ENCODE results near the gene SLC17A8.
A peak's percentile ranks its signal among the peaks of the same experiment; 100 is the strongest.
"Not testable (repeated sequence)": the region's sequence is repeated elsewhere in the genome, so short reads cannot be mapped to it uniquely, and the experiment has no call there.

Gene SLC17A8

GRCh38 chr12:100356644-100357223 is at the start of gene SLC17A8:
Gene SLC17A8 (plus strand): TSS chr12:100357074. CDS start chr12:100357392, 318 bp downstream.
- no peak for DNase-seq (ENCODE audit: low spot score)

- DNase-seq (ENCODE audit: low spot score) = not testable (repeated sequence)
These were observed 48.7 kb upstream of the SLC17A8 start for GRCh38 chr12:100308138-100308537.

- DNase-seq (ENCODE audit: low spot score) = no peak
These were observed 45.6 kb upstream of the SLC17A8 start for GRCh38 chr12:100311317-100311716.

- DNase-seq (ENCODE audit: low spot score) = no peak
These were observed 39.5 kb upstream of the SLC17A8 start for GRCh38 chr12:100317371-100317770.

GRCh38 chr12:100324498-100324897 is 32.4 kb upstream of the SLC17A8 start:
- no peak for DNase-seq (ENCODE audit: low spot score)

GRCh38 chr12:100326208-100326607 is 30.7 kb upstream of the SLC17A8 start:
- DNase-seq (ENCODE audit: low spot score) = no peak

GRCh38 chr12:100329800-100330199 is 27.1 kb upstream of the SLC17A8 start:
- DNase-seq (ENCODE audit: low spot score) = no peak

GRCh38 chr12:100331871-100332270 is 25.0 kb upstream of the SLC17A8 start:
- DNase-seq (ENCODE audit: low spot score) = no peak

GRCh38 chr12:100332852-100333251 is 24.0 kb upstream of the SLC17A8 start:
- no peak for DNase-seq (ENCODE audit: low spot score)

GRCh38 chr12:100337299-100337698 is 19.6 kb upstream of the SLC17A8 start:
- DNase-seq (ENCODE audit: low spot score) = no peak

GRCh38 chr12:100337727-100338126 is 19.1 kb upstream of the SLC17A8 start:
- no peak for DNase-seq (ENCODE audit: low spot score)

GRCh38 chr12:100339071-100339470 is 17.8 kb upstream of the SLC17A8 start:
- DNase-seq (ENCODE audit: low spot score) = no peak

- DNase-seq (ENCODE audit: low spot score) = not testable (repeated sequence)
These were observed 14.0 kb upstream of the SLC17A8 start for GRCh38 chr12:100342897-100343296.

GRCh38 chr12:100344351-100344750 is 12.5 kb upstream of the SLC17A8 start:
- not testable (repeated sequence) for DNase-seq (ENCODE audit: low spot score)

GRCh38 chr12:100345020-100345767 is 11.7 kb upstream of the SLC17A8 start:
- DNase-seq (ENCODE audit: low spot score) = no peak

- DNase-seq (ENCODE audit: low spot score) = no peak
These were observed 10.2 kb upstream of the SLC17A8 start for GRCh38 chr12:100346660-100347059.

- peak; percentile 10 for DNase-seq (ENCODE audit: low spot score)
These were observed 8.0 kb upstream of the SLC17A8 start for GRCh38 chr12:100348657-100349454.

- DNase-seq (ENCODE audit: low spot score) = no peak
These were observed 2.4 kb downstream of the SLC17A8 start for GRCh38 chr12:100359248-100359647.

- DNase-seq (ENCODE audit: low spot score) = no peak
These were observed 2.9 kb downstream of the SLC17A8 start for GRCh38 chr12:100359822-100360221.

- no peak for DNase-seq (ENCODE audit: low spot score)
These were observed 3.6 kb downstream of the SLC17A8 start for GRCh38 chr12:100360450-100360849.

- DNase-seq (ENCODE audit: low spot score) = no peak
These were observed 7.5 kb downstream of the SLC17A8 start for GRCh38 chr12:100364324-100364723.

- DNase-seq (ENCODE audit: low spot score) = no peak
These were observed 8.5 kb downstream of the SLC17A8 start for GRCh38 chr12:100365411-100365810.

GRCh38 chr12:100368066-100368465 is 11.2 kb downstream of the SLC17A8 start:
- DNase-seq (ENCODE audit: low spot score) = no peak

Measured in kidney capillary endothelial cell (primary cell).